GF-D8 (cell line): Measurements from ENCODE around the gene TSPAN16.
"Not testable (repeated sequence)": the region's sequence is repeated elsewhere in the genome, so short reads cannot be mapped to it uniquely, and the experiment has no call there.

Experiments
- DNase-seq: peaks from one replicate; lab custom pipeline; 2025; lab: John Stamatoyannopoulos, UW

TSPAN16 gene

DNA sequence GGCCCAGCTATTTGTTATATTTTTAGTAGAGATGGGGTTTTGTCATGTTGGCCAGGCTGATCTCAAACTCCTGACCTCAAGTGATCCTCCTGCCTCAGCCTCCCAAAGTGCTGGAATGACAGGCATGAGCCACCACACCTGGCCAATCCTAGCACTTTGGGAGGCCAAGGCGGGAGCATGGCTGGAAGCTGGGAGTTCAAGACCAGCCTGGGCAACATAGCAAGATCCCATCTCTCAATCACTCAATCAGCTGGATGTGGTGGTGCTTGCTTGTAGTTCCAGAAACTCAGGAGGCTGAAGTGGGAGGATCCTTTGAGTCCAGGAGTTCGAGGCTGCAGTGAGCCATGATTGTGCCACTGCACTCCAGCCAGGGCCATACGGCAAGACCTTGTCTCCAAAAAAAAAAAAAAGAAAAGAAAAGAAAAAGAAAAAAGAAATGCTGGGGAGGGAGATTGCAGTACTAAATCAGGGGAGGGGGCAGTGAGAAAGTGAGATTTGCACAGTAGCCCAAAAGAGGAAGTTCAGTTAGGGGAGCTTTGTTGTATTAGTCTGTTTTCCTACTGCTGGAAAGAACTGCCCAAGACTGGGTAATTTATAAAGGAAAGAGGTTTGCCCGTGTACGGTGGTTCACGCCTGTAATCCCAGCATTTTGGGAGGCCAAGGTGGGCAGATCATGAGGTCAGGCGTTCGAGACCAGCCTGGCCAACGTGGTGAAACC lies 24.5 kb downstream of the TSPAN16 start:
- DNase-seq: peak; percentile 37

DNA sequence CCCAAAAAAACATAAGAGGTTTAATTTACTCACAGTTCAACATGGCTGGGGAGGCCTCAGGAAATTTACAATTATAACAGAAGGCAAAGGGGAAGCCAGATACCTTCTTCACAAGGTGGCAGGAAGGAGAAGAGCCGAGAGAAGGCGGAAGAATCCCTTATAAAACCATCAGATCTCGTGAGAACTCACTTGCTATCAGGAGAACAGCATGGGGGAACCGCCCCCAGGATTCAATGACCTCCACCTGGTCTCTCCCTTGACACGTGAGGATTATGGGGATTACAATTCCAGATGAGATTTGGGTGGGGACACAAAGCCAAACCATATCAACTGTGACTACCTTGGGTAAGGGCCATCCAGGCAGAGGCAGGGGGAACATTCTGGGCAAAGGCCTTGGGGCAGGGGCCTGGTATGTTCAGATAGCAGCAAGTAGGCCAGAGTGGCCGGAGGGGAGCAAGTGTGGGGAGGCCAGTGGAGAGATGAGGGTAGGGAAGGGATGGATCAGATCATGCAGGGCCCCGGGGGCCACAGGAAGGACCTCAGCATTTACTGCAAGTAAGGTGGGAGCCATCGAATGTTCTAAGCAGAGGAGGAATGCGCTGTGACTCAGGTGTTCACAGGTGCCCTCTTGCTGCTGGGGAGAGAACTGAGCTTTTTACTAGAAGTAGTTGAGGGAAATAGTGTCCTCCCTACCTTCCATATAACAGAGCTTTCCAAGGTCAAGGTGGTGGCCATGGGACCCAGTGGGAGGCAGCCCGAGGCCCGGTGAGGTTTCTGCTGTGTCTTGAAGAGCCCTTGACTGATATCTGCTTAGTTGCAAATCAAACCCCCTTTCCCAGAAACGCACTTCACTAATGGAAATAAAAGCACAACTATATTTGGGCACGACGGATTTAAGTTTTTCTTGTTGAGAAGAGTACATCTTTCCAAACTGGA lies 25.5 kb downstream of the TSPAN16 start:
- DNase-seq: peak; percentile 76

DNA sequence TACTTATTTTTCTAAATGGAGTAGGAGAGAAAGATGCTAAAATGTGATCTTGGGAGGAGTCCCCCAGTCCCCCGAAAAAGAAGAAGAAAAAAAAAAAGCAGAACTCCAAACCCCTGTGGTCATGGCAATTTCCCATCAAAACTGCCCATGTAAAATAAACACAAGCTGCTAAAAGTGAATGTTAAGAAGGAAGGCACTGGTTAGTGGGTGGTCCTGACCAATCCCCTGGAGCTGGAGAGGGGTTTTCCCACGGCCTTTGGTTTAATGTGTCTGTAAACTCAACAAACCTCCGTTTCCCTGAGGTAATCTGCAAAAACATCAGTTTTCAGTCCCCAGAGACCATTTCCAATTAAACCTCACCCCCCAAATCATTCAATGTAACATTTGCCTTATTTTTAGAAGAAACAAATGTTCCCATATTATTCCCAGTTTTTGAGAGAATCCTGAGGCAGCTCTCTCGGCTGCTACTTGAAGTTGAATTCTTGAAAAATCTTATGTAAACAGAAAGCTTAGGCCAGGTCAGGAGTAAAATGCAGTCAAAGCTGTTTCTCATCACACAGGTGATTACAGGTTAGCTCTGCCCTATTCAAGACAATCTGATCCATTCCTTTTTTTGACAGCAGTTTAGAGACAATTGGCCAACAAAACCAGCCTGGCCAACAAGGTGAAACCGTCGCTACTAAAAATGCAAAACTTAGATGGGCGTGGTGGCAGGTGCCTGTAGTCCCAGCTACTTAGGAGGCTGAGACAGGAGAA lies 26.5 kb downstream of the TSPAN16 start:
- DNase-seq: peak; percentile 65

DNA sequence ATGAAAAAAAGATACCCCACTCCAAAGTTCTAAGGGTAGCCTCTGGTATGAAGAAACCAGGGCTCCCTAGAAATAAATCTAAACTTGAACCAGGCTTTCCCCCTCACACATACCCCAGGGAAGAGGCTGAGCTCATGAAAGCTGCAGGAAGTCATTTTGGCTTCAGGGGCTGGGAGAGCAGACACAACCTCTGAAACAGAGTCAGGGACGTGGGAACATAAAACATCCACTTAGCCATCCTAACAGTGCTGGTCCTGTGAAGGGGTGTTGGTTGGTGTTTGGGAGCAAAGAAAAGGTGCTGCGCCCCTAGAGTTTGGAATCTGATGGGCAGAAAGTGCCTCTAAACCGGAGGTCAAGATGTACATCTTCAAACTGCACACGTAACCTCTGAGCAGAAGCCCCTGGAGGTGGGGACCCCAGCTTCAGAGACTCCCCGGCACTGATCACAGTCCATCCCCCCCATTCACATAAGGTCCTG lies 27.7 kb downstream of the TSPAN16 start:
- no peak for DNase-seq

DNA sequence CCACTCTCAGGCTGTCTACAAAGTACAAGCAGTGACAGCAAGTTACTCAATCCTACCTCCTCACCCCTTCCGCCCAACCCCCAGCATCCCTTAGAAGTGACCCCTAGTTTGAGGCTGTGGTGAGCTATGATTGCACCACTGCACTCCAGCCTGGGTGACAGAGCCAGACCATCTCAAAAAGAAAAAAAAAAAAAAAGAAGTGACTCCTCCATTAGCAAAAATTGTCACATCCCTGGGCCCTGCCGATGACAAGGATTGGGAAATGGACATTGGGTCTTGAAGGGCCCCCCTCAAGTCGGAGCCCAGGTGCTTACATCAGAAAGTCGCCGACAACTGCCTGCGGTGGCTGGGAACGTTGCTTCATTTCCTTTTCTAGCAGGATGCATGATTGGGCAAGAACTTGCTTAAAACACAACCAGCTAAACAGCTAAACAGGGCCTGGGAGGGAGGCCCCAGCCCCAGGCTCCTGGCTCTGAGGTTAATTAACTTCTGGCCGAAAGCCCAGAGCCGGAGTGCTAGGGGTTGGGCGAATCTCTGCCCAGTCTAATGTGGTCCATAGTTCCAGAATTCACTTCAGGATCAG lies 28.2 kb downstream of the TSPAN16 start:
- peak; percentile 100 for DNase-seq

GRCh38 chr19:11324748-11325389 lies 28.9 kb downstream of the TSPAN16 start:
- no peak for DNase-seq

GRCh38 chr19:11325544-11325943 lies 29.6 kb downstream of the TSPAN16 start:
- DNase-seq: no peak

DNA sequence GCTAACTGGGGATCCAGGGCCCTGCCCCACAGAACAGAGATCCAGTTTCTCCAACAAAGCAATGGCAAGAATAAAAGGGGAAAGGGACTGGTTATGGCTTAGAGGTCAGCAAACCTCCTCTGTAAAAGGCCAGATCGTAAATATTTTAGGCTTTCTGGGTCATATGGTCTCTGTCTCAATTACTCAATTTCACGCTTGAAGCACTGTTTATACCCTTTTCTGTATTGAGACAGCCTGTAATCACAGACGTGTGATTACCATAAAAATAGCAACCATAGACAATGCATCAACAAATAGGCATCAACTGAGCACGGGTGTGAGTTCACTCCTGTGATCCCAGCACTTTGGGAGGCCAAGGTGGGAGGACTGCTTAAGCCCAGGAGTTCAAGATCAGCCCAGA lies 34.2 kb downstream of the TSPAN16 start:
- no peak for DNase-seq

- DNase-seq: no peak
Measured at GRCh38 chr19:11331502-11331901, 35.5 kb downstream of the TSPAN16 start.

GRCh38 chr19:11332822-11333221 lies 36.9 kb downstream of the TSPAN16 start:
- DNase-seq: no peak

DNA sequence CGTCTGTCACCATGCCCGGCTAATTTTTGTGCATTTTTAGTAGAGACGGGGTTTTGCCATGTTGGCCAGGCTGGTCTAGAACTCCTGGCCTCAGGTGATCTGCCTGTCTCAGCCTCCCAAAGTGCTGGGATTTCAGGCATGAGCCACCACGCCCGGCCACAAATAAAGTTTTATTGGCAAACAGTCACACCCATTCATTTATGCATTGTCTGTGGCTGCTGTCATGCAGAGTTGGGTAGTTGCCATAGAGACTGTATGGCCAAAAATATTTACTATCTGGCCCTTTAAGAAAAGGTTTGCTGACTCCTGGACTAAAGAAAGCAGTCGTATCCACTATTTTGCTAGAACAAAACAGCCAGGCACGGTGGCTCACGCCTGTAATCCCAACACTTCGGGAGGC lies 37.9 kb downstream of the TSPAN16 start:
- not testable (repeated sequence) for DNase-seq

GRCh38 chr19:11335449-11336146 lies 39.6 kb downstream of the TSPAN16 start:
- no peak for DNase-seq

DNA sequence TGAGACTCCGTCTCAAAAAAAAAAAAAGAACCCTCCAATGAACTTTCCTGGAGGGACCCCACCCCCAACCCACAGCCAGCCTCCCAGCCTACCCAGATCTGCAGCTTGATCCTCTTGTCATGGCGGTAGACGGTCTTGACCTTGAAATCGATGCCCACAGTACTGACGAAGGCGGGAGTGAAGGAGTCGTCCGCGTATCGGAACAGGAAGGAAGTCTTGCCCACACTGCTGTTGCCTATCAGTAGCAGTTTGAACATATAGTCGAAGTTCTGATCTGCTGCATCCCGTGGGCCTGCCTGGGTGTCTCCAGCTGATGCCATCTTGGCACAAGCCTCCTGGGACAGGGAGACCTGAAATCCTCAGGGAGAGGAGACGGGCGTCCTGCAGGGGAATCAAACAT lies 41.1 kb downstream of the TSPAN16 start:
- DNase-seq: peak; percentile 22

DNA sequence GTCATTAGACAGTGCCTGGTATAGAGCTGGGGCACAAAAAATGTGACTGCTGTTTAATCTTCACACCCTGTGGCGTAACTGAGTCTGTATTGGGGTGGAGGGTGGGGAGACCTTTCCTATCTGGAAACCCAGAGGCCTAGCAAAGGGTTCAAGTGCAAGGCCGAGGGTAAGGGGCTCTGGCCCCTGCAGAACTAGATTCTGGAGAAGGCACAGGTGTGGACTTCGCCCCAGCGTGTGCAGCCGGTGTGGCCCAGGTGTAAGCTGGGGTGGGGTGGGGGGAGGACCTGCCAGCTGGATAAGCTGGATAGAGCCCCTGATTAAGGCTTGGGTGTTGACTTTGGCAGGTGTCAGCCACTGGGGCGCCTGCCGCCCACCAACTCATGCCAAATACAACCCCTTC lies 42.2 kb downstream of the TSPAN16 start:
- DNase-seq: no peak

DNA sequence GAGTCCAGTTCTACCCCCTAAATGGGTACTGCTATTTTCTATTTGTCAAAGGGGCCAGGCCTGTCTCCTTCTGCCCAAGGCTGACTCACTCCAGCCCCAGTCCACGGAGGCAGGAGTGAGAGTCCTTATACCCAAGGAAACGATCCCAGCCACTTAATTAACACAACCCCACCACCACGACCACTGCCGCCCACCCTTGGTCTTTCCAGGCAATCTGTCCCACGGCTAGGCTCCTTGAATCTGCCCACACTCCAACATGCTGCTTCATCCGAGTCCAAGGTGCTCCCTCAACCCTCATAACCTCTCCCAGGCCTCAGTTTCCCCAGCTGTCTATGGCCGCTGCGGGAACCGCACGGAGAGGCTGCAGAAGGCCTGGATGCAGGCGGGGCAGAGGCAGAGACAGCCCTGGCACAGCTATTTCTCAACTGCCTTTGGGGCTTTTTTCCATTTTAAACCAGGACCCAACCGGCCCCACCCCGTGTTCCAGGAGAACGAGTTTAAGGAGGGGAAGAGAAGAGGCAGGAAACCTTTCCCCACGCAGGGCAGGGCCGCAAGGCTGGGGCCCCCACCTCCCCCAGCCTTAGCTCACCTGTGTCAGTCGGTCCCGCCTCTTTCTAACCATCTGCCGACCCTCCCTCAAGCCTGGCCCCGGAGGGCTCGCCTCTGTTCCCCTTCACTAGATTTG lies 42.8 kb downstream of the TSPAN16 start:
- DNase-seq: no peak

GRCh38 chr19:11339254-11340098 lies 43.5 kb downstream of the TSPAN16 start, which contains the start of gene RAB3D:
Gene RAB3D (minus strand): TSS chr19:11339657. CDS start chr19:11337399, 2,258 bp downstream.
- peak; percentile 75 for DNase-seq

- DNase-seq: not testable (repeated sequence)
Measured at GRCh38 chr19:11340099-11340467, 44.1 kb downstream of the TSPAN16 start.

DNA sequence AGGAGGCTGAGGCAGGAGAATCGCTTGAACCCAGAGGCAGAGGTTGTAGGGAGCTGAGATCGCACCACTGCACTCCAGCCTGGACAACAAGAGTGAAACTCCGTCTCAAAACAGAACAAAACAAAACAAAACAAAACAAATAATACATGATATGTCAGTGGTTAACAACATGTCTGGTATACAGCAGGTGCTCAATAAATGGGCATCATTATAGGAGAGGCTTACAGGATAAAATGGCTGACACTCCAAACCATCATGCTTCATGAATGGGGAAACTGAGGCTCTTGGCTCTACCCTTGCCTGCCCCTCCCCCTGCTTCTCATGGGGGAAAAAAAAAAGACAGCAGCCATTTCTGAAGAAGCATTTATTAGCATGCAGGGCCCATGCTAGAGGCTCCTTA lies 46.5 kb downstream of the TSPAN16 start:
- DNase-seq: no peak

GRCh38 chr19:11345122-11345803 lies 49.3 kb downstream of the TSPAN16 start:
- DNase-seq: no peak
